IMR-90 (cell line): ENCODE measurements around the gene LRRC8C.

Experiments used
- ELK1 ChIP-seq: fragments of 150-350 bp; IDR thresholded peaks from 2 replicates; pipeline ENCODE4 v1.6.1; 2016; ENCODE audit warnings: low read depth, mild to moderate bottlenecking, low read length, moderate library complexity, borderline replicate concordance
- MXI1 ChIP-seq: IDR thresholded peaks from 2 replicates; pipeline ENCODE4 v1.6.1; 2012; ENCODE audit warnings: low read depth, mild to moderate bottlenecking, low read length, moderate library complexity, borderline replicate concordance
- POLR2A ChIP-seq: IDR thresholded peaks from 2 replicates; pipeline ENCODE4 v1.6.1; 2012; ENCODE audit warnings: mild to moderate bottlenecking, low read depth, low read length
- USF2 ChIP-seq: fragments of 150-350 bp; IDR thresholded peaks from 2 replicates; pipeline ENCODE4 v1.6.1; 2017; ENCODE audit warnings: mild to moderate bottlenecking, antibody characterized with exemption, low read length, low read depth
- TF ChIP-seq, protein P1 (sequence below): conservative IDR thresholded peaks from 2 replicates; pipeline ENCODE4 v1.5.1; 2012; ENCODE audit warnings: mild to moderate bottlenecking, low read depth, low read length, improper control_type of control experiment

DNA sequence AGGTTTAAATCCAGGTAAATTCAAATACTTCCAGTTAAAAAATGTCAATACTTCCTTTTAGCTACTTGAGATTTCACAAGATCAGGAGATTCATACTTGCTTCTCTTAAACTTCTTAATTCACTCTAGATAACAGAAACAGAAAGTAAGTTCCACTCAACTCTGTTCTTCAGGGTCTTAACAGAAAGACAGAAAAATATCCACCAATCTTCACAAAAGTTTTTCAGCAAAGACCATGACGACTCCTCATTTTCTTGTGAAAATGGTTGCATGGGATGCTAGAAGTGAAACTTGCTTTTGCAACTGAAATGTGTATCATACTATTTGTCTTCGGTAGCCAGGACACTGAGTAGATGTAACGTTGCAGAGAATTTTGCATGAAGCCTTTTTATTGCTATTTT lies 12.3 kb upstream of the LRRC8C start:
- TF ChIP-seq POLR2A: no peak
- TF ChIP-seq ELK1: no peak
- TF ChIP-seq, protein P1, sequence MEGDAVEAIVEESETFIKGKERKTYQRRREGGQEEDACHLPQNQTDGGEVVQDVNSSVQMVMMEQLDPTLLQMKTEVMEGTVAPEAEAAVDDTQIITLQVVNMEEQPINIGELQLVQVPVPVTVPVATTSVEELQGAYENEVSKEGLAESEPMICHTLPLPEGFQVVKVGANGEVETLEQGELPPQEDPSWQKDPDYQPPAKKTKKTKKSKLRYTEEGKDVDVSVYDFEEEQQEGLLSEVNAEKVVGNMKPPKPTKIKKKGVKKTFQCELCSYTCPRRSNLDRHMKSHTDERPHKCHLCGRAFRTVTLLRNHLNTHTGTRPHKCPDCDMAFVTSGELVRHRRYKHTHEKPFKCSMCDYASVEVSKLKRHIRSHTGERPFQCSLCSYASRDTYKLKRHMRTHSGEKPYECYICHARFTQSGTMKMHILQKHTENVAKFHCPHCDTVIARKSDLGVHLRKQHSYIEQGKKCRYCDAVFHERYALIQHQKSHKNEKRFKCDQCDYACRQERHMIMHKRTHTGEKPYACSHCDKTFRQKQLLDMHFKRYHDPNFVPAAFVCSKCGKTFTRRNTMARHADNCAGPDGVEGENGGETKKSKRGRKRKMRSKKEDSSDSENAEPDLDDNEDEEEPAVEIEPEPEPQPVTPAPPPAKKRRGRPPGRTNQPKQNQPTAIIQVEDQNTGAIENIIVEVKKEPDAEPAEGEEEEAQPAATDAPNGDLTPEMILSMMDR: no peak
- no peak for TF ChIP-seq USF2
- no peak for TF ChIP-seq MXI1
